Measurements from ENCODE around the gene PPME1. TPM values are rescaled to one million over a fixed set of nuclear protein-coding genes. Genes with fewer than 3 reads are reported as not detected.

PPME1 gene
- total and polyA plus RNA-seq, 9 of the 15 experiments (the other 6 are each of a cell fraction or from before 2014, with no cell fraction given): 9.8 to 81.7 (median 37.6) TPM

DNA sequence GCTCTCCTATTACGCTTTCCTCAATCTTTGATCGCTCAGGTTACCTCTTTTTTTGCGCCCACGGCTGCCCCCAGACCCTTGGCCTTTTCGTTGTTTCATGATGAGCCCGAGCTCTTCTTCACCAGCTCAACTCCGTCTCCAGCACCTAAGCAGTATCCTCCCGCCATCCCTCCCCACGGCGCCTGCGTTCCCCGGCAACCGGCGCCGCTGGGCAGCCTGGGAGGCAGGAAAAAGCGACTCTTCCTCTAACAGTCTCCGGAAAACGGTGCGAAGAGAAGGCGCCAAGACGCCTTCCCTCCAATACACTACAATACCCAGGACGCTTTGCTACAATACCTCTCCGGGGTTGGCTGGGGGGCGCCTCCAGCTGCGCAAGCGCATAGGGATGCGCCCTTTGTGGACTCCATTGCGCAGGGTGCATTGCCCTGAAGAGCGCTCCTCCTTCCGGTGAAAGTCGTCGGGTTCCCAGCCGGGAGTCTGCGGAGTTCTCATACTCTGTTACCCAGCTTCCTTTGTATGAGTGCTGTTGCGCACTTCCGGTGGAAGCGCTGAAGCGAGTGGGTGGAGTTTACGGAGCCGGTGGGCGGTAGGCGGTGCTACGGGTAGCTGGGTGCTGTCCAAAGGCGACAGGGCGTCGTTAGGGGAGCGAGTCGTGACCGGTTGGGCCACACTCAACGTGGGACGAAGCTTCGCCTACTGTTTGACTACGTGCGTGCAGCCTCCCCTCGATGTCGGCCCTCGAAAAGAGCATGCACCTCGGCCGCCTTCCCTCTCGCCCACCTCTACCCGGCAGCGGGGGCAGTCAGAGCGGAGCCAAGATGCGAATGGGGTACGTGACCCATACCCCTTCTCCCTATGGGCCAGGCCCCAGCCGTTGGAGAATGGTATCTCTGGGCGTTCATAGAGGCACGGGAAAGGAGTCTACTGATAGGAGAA, at the start of gene PPME1, which contains the start of gene C2CD3 (continued):
- TF ChIP-seq E2F6 (IDR thresholded peaks at IDR 0.05; ENCODE audit: borderline replicate concordance in 1 of 2, extremely low read depth in 1 of 2, insufficient read depth in 1 of 2, insufficient read length in 1 of 2, low read depth in 1 of 2, low read length in 1 of 2, poor library complexity in 1 of 2, severe bottlenecking in 1 of 2): peak; percentile 90 to 91
- TF ChIP-seq ZBTB40 (IDR thresholded peaks at IDR 0.05): peak; percentile 95
- TF ChIP-seq ZBTB40 (CRISPR knock-in tag; IDR thresholded peaks at IDR 0.05): no peak
- TF ChIP-seq XRCC5 (IDR thresholded peaks at IDR 0.05; ENCODE audit: low read depth, low read length): peak; percentile 20; the same call in 1 of the 2 replicates
- peak; percentile 78; the same call in 1 of the 2 replicates for TF ChIP-seq NR2C2 (CRISPR knock-in tag; IDR thresholded peaks at IDR 0.05)
- TF ChIP-seq NR2C2 (tag; IDR thresholded peaks at IDR 0.05): peak; percentile 97
